ENCODE measurements around the gene SCCPDH.
A peak's percentile ranks its signal among the peaks of the same experiment; 100 is the strongest.
"Not testable (repeated sequence)": the region's sequence is repeated elsewhere in the genome, so short reads cannot be mapped to it uniquely, and the experiment has no call there.

Gene SCCPDH

GRCh38 chr1:246705368-246705767 is 18.8 kb upstream of the SCCPDH start:
- peak in 1 of 4 experiments; percentile 14 for DNase-seq

- DNase-seq: no peak
Observed at GRCh38 chr1:246708166-246708565, 16.0 kb upstream of the SCCPDH start.

- DNase-seq: no peak
Observed at GRCh38 chr1:246709196-246709595, 15.0 kb upstream of the SCCPDH start.

GRCh38 chr1:246709835-246710234 is 14.4 kb upstream of the SCCPDH start:
- peak in 2 of 4 experiments; percentile 36 to 46 for DNase-seq

- DNase-seq: no peak
Observed at GRCh38 chr1:246711548-246712003, 12.6 kb upstream of the SCCPDH start.

GRCh38 chr1:246712428-246712827 is 11.8 kb upstream of the SCCPDH start:
- DNase-seq: not testable (repeated sequence)

- not testable (repeated sequence) for DNase-seq
Observed at GRCh38 chr1:246719361-246719760, 4.8 kb upstream of the SCCPDH start.

GRCh38 chr1:246720814-246721213 is 3.4 kb upstream of the SCCPDH start:
- not testable (repeated sequence) for DNase-seq

GRCh38 chr1:246722720-246723119 is 1.5 kb upstream of the SCCPDH start:
- DNase-seq: no peak

- DNase-seq: peak in 3 of 4 experiments; percentile 23 to 27 (median 24)
Observed at GRCh38 chr1:246724731-246725095, 504 bp downstream of the SCCPDH start.

GRCh38 chr1:246725191-246725590 is 982 bp downstream of the SCCPDH start:
- peak in 1 of 4 experiments; percentile 9 for DNase-seq

GRCh38 chr1:246726255-246726679 is 2.1 kb downstream of the SCCPDH start:
- DNase-seq: peak; percentile 54 to 84 (median 69)

- DNase-seq: peak in 2 of 4 experiments; percentile 15 to 22
Observed at GRCh38 chr1:246726881-246727280, 2.7 kb downstream of the SCCPDH start.

- DNase-seq: no peak
Observed at GRCh38 chr1:246727594-246727993, 3.4 kb downstream of the SCCPDH start.

- no peak for DNase-seq
Observed at GRCh38 chr1:246728311-246728710, 4.1 kb downstream of the SCCPDH start.

- DNase-seq: not testable (repeated sequence)
Observed at GRCh38 chr1:246729040-246729439, 4.8 kb downstream of the SCCPDH start.

GRCh38 chr1:246730839-246731238 is 6.6 kb downstream of the SCCPDH start:
- peak; percentile 61 to 72 (median 70) for DNase-seq

GRCh38 chr1:246731873-246732272 is 7.7 kb downstream of the SCCPDH start:
- DNase-seq: not testable (repeated sequence)

GRCh38 chr1:246733704-246734103 is 9.5 kb downstream of the SCCPDH start:
- peak in 1 of 4 experiments; percentile 12 for DNase-seq

- no peak for DNase-seq
Observed at GRCh38 chr1:246734866-246735265, 10.7 kb downstream of the SCCPDH start.

GRCh38 chr1:246735735-246736134 is 11.5 kb downstream of the SCCPDH start:
- no peak for DNase-seq

GRCh38 chr1:246742396-246742795 is 18.2 kb downstream of the SCCPDH start:
- no peak for DNase-seq

GRCh38 chr1:246746155-246746554 is 21.9 kb downstream of the SCCPDH start:
- not testable (repeated sequence) for DNase-seq

GRCh38 chr1:246748006-246748405 is 23.8 kb downstream of the SCCPDH start:
- no peak for DNase-seq

GRCh38 chr1:246748867-246749266 is 24.7 kb downstream of the SCCPDH start:
- DNase-seq: no peak

All from suppressor macrophage (primary cell).